ENCODE measurements around the gene NINJ2.

NINJ2 gene

GRCh38 chr12:531951-532585 is 131.2 kb downstream of the NINJ2 start:
- no peak overlapping the region for H3K4me3 ChIP-seq (ENCODE audit: low read depth, low read length)
- TF ChIP-seq CTCF (IDR thresholded peaks at IDR 0.05; ENCODE audit: low read depth, low read length), result no peak

GRCh38 chr12:530821-531220 is 132.4 kb downstream of the NINJ2 start:
- no peak for TF ChIP-seq CTCF (IDR thresholded peaks at IDR 0.05; ENCODE audit: low read depth, low read length)
- no peak overlapping the region for H3K4me3 ChIP-seq (ENCODE audit: low read depth, low read length)

GRCh38 chr12:530308-530707 is 132.9 kb downstream of the NINJ2 start:
- TF ChIP-seq CTCF (IDR thresholded peaks at IDR 0.05; ENCODE audit: low read depth, low read length), result no peak
- no peak overlapping the region for H3K4me3 ChIP-seq (ENCODE audit: low read depth, low read length)

GRCh38 chr12:527729-528128 is 135.5 kb downstream of the NINJ2 start:
- no peak overlapping the region for H3K4me3 ChIP-seq (ENCODE audit: low read depth, low read length)
- no peak for TF ChIP-seq CTCF (IDR thresholded peaks at IDR 0.05; ENCODE audit: low read depth, low read length)

GRCh38 chr12:527241-527640 is 136.0 kb downstream of the NINJ2 start:
- no peak overlapping the region for H3K4me3 ChIP-seq (ENCODE audit: low read depth, low read length)
- no peak for TF ChIP-seq CTCF (IDR thresholded peaks at IDR 0.05; ENCODE audit: low read depth, low read length)

- no peak for TF ChIP-seq CTCF (IDR thresholded peaks at IDR 0.05; ENCODE audit: low read depth, low read length)
These were observed 137.2 kb downstream of the NINJ2 start for GRCh38 chr12:526089-526488.

GRCh38 chr12:524167-524951 is 138.9 kb downstream of the NINJ2 start:
- TF ChIP-seq CTCF (IDR thresholded peaks at IDR 0.05; ENCODE audit: low read depth, low read length), result no peak
- H3K4me3 ChIP-seq (ENCODE audit: low read depth, low read length), result no peak overlapping the region

More at GRCh38 chr12:526089-526488, 137.2 kb downstream of the NINJ2 start:
- H3K4me3 ChIP-seq (ENCODE audit: low read depth, low read length), result no peak overlapping the region
